HG03064 (cell line): Measurements from ENCODE around the gene ALDH1A2.

Experiments used
- ATAC-seq: cut with Tn5 transposase; IDR thresholded peaks from one replicate; pipeline ENCODE4 v1.9.1; 2021; ENCODE audit warnings: low read depth; ENCODE audit not compliant: unreplicated experiment

ALDH1A2 gene

DNA sequence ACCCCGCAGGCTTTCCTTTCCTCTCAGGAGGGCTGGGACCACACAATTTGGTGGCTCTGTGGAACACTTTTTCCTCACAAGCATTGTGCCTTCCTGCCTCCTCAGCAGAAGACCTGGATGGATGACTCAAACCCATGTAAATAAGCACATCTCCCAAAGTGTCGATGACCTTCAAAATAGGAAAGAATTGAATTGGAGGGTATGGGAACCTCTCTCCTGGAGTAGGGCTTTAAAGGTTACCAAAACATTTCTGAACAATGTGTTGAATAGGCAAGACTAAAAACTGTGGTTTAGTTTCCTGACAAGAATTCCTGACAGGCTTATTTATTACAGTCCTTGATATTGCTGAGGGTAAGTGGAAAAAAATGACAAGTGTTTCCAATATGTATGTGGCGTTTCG lies 118.2 kb downstream of the ALDH1A2 start:
- no peak for ATAC-seq

DNA sequence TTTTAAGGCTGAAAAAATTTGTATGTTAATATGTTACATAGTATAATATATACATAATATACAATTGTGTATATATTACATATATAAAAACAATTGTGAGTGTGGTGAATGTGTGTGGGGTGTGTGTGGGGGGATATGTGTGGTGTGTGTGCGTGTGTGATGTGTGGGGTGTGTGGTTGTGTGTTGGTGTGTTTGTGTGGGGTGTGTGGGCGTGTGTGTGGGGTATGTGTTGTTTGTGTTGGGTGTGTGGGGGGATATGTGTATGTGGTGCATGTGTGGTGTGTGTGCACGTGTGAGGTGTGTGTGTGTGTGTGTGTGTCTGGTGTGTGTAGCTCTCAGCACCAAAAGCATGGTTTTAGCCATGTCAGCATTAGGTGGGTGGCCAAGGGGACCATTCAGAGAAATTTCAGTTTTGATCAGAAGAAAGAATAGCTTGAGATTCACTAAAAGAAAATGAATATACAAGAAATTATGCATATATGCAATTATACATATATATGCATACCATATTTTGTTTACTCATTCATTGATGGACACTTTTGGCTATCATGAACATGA lies 118.9 kb downstream of the ALDH1A2 start:
- no peak for ATAC-seq

DNA sequence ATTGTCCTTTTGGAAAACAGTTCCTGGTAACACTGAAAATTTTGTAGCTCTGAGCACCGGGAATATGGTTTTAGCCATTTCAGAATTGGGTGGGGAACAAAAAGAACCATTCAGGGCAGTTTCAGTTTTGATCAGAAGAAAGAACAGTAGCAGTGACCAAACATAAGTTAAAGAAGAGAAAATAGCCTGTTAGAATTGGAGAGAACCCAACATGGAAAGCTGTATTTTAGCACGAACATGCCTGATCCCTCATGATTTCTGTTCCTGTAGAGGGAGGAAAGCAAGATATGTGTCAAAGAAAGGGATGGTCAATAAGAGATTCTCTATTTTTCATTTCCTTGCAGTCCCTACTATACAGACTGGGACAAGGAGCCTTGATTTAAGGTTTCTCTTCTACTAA lies 119.9 kb downstream of the ALDH1A2 start:
- ATAC-seq: no peak

DNA sequence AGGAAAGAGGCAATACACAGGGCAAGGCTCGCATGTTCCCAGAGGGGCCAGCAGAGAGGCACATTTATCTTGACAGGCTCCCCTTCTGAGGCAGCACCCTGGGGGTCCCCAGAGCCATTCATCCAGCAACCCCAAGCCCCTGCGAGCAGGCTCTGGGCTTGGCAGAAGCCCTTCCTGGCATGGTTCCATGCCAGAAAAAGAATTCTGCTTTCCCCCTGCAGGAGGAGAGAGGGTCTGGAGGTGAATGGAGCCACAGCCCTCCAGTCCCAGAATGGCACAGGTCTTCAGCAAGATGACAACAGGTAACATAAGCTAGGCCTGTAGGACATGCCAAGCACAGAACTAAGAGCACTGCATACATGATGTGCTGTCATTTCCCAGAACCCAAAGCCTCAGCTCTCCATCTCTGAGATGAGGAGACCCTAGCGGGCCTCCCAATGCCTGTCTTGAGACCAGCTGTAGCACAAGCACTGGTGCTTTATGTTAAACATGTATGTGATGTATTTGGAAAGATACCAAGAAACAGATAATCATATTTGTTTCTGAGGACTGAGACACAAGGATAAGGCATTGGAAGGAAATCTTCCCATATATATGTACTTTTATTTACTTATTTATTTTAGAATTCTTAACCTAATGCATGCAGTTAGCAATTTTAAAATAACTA lies 121.6 kb downstream of the ALDH1A2 start:
- ATAC-seq: no peak

DNA sequence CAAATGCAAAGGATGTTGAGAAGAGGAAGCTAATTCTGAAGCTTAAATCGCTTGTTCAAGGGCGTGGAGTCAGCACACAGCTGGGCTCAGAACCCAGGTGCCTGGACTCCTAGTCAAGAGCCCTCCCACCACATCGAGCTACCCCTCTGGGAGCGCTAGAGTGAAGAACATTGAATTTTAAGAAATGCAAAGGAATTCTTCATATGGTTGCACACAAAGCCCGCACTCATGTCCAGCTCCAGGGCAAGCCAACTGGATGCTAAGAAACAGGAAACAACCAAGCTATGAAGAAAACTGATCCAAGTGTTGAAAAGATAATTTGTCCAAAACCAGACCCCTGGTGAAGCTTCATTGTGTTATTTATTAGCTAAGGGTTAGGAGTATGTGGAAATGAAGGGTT lies 122.3 kb downstream of the ALDH1A2 start:
- ATAC-seq: no peak

DNA sequence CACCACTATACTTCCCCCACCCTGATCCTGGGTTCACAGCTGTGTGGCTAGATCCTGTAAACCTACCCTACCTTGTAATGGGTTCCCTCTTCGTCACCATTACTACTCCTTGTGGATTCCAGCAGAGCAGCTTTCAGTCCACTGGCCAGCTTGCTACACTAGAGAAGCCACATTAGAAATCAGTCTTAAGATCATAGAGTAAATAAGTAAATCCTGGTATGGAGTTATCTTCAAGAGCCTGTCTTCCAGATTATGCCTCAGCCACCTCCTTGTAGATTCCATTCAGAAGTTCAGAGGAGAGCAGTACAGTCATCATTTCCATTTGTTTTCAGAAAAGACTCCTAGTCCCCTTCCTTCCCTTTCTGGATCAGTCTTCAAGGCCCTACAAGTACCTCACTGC lies 123.7 kb downstream of the ALDH1A2 start:
- ATAC-seq: no peak

DNA sequence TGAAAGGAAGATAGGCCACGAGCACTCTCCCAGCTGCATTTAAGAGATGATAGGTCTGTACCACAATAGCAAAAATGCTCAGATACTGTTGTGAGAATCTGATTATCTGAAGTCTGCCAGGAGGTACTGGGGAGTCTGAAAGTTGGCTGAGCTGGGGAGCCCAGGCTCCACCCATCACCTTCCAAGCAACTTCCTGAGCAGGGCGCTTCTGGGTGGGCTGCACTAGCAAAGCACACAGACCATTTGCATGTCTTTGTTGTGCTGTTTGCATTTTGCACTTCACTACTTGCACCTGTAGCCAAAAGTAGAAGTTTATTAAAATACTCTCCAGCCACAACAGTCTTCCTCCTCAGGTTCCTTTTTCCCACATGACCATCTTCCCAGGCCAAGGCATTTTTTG lies 133.2 kb downstream of the ALDH1A2 start:
- ATAC-seq: no peak

DNA sequence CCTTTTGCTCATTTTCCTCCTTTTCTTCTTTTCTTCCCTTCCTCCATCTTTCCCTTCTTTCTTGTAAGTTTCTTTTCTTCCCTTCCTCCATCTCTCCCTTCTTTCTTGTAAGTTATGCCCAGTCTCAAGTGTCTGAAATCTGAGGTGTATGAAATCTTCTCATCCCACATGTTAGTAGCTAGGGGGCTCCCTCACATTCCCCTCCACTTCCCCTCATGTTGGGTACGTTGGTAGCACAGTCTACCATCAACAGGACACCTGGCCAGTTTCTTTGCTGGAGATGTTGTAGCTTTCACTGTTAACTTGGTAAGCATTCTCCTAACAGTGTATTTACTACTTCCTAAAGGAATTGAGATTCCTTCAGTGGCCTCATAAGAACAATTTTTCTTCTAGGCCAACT lies 133.9 kb downstream of the ALDH1A2 start:
- no peak for ATAC-seq

DNA sequence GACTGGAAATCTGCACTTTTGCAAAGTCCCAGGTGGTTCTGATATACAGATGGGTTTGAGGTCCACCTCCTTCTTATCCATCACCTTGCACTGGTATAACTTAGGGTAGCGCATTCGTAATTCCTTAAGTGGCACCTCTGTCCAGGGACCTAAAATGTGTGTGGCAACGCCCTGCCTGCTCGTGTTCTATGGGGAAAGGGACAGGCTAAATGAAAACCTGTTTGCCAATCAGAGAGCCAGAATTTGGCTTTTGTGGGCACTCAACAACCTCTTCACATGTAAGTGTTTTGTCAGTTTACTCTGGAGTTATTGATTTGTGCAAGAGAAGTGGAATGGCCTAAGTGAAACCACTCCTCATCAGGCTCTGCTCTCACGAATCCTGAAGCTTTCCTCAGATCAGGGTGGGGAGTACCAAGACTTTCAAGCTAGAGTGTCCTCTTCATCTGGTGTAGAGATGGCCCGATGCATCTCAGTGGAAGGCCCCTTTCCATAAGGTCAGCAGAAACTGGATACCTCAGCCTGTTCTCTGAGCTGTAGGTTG lies 138.3 kb downstream of the ALDH1A2 start:
- ATAC-seq: no peak

DNA sequence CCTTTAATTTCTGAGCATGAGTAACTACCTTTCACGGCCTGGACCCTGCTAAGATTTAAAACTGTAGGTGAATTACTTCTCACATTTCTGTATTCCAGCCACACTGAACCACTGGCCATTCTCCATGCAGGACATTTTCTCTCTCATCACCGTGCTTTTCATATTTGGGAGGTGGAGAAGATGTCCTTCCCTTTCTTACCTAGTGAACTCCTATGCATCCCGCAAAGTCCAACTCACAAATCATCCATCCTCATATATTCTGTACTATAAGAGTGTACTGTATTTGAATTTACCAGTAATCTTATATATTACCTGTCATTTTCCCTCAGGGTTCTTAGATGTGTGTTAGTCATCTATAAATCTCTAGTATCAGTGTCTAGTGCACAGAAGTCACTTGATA lies 139.9 kb downstream of the ALDH1A2 start:
- ATAC-seq: no peak

DNA sequence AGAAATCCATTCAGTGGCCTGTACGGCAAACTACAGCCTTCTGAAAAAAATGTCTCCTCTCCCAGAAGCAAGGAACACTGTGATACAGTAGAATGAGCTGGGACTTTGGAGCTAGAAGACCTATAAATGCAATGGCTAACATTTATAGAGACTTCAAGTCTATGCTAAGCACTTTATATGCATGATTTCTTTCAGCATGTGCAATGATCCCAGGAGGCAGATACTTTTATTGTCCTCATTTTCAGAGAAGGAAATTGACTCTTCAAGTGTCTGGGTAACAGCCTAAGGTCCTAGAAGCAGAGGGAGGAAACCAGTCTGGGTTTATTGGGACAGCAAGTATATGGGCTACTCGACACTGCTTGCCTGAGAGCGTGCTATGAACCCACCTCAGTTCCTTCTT lies 140.9 kb downstream of the ALDH1A2 start:
- no peak for ATAC-seq

DNA sequence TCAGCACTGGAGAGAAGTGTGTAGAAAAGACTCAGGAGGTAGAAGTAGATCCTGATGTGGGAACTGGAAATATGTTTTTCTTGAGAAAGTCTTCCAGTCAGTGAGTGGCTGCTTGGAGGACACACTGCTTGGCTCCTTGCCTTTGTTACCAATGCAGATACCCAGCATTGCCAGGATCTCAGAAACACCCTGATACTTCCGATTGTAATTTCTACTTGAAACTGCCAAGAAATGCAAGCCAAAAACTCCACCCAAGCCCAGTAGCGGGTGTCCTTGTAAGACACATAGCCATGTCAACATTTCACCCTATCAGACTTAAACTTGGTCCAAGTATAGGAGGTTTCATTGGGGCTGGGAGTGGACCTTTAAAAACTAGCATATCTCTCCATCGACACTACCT lies 141.8 kb downstream of the ALDH1A2 start:
- no peak for ATAC-seq

DNA sequence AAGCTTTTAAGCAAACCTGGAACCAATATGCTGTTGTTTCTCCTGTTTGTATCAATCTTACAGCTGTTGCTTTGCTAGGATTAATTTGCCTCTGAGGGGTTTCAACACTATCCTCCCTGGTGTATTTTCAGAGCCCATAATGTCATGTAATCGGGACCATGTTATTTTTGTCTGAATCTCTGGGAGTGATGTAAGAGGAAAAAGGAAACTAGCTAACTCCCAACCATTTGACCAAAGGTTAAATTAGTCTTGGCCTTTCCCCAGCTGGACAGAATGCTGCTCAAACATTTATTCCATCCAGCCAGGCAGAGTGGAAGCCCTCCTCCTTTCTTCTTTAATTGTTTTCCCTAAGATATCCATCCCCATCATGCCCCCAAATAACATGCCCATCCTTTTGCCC lies 142.2 kb downstream of the ALDH1A2 start:
- no peak for ATAC-seq

DNA sequence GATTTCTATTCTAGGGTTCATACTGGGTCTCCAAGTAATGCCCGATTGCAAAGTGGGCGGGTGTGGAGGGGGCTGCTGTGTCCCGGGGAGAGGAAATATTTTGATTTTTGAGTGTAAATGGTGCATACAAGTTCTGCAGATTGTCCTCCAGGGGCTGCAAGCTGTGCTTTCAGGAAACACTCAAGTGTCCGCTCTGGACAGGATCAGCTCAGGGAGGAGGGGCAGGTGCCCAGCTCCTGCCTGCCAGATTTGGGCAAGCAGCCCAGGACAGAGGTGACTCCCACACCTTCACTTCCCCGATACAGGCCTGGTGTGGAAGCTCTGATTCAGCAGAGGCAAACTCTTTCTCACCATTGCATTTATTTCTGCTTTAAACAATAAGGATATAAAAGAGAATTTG lies 142.7 kb downstream of the ALDH1A2 start:
- ATAC-seq: no peak

DNA sequence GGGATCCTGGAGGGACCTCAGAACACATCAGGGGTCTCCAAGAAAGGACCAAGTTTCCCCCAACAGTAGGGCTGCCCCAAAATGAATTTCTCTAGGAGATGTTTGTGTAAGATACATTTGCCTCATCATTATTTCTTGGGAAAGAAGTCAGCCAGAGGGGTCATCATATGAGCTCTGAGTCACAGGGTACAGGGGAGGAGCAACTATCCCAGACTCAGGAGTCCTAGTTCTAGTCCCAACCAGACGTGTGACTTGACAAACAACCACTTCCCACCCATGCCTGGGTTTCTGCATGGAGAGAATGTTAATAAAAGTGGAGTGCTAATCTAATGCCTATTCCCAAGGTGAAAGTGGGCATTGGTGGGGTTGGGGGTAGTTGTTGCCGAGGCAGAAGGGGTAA lies 144.1 kb downstream of the ALDH1A2 start:
- ATAC-seq: no peak

DNA sequence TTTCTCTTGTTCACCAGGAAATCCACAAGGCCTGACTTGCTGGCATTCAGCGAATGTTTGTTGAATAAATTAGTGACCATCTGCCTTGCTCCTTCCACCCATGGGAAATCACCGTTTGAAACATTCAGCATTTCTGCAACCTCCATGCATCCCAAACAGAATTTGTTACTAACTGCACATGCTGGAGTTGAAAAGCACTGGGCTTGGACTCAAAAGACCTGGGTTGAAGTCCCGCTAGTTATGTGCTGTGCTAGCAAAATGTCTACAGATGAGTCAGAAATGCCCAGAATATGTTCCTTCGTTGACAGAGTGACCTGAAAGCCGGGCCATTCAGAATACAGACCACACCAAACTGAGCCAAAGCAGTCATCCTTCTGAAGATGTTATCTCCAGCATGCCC lies 144.6 kb downstream of the ALDH1A2 start:
- no peak for ATAC-seq

DNA sequence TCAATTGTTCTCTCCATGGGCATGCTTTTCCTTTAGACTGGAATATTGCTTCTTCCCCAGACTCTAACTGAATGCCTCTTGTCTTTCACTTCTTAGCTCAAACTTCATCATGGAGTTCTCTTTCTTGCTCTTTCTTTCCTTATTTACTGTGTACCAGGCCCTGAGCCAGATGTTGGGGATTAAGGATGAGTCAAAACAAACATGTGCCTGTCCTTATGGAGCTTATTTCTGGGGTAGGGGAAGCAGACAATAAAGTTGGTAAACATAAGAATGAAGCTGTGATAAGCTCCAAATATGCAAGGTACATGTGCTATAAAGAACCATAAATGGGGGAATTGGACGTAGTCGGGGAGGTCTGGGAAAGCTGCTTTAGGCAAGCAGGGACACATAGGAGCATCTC lies 145.8 kb downstream of the ALDH1A2 start:
- ATAC-seq: no peak

DNA sequence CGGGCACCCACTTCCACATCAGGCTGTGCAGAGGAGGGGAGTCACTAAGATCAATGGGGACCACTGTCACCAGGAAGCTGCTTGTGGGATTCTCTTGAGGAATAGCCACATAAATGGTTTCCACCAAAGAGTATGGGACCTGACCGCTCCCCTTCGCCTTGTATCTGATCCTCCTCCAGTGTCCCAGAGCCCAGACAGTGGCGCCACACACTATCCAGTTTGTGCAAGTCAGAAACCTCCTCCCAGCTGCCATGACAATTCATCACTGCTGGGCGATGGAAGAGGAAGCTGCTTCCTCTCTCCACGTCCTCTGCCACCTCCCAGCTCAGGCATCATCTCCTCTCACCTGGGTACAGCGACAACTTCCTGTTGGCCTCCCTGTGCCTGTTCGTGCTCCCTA lies 147.5 kb downstream of the ALDH1A2 start:
- ATAC-seq: no peak

DNA sequence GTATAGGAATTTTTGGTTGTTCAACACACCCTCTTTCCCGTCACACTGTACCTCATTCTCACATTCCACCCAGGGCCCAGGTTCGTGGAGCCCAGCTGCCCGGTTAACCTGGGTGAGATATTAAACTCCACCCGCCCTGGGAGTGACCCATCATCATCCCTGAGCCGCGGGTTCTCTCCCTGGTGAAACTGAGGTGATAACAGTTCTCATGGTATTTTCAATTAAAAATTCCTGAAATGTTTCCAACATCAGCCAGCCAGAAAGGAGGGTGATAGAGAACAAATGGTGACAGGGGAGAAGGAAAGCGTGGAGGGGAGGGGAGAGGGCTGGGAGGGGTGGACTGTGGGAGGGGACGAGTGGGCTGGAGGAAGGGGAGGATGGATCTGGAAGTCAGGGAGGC lies 148.8 kb downstream of the ALDH1A2 start:
- ATAC-seq: no peak

DNA sequence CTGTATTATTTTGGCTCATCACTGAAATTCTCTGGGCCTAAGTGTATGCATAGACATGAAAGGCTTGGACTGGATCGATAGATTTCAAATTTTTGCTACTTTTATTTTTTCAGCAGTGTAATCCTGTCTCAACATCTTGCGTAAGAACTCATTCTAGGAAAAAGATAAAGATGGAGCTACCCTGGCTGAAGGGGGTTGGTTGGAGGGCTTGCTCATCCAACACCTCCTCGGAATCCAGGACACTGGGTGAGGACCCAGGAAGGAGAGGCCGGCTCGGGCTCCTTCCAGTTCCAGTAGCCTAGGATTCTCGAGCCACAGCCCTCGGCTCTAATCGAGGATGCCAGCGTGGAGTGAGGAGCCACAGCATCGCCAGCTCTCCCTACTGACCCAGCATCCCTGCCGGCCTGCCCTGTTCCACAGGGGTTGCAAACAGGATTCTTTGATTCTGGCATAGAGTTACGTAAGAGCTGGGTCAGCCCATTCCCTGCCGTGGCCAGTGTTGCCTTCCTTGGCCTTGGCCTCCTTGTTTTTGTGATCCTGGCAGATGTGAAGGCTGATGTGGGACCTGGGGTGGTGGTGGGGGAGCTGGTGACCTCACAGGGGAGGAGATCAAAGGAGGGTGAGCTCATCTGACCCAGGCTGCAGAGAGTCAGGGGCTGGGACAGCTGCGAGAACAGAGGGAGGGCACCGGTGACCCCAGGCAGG lies 149.5 kb downstream of the ALDH1A2 start:
- ATAC-seq: no peak

DNA sequence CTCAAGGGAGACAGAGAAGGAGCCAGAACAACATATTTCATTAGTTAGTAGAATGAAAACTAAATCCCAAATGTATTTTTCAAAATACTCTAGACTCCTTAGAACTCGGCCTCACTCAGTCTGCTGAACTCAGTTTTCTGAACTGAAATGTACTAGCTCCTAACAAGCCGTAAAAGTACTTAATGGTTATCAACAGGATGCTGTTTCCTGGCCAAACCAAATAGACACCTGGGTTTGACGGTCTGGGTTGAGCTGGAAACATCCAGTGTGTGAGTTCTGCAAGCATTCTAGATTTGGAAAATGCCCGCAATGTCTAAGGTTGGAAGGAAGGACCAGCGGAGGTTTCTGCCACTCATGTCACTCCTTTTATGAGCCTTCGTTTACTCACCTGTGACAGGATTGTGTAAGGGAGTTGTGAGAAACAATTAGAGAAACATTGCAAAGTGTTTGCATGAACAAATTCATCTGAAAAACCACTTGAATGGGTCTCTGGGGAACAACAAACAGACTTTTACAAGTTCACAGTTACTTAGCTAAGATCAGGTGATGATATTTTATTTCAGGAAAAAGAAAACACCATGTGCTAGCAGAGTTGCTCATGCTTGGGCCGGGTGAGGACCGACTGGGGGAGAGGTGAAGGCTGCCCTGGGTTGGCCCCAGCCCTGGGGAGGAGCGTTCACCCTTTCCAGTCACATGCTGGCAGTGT lies 151.0 kb downstream of the ALDH1A2 start:
- no peak for ATAC-seq
